Gastroesophageal sphincter (tissue), 4 donors: Measurements from ENCODE around the gene VPS4B. TPM values are rescaled to one million over a fixed set of nuclear protein-coding genes. Genes with fewer than 3 reads are reported as not detected.

ENCODE experiments used
- ATAC-seq: fragments of 150-250 bp; one replicate; pipeline ENCODE4 v1.9.1; 2016; ENCODE audit warnings: mild to moderate bottlenecking, moderate library complexity
- H3K27ac ChIP-seq, 4 donors: fragments of 200-600 bp; sonication (generic) in 3 of 4; 1 replicate in 3 of 4; 2 replicates in 1 of 4; pipeline ENCODE4 v1.5.1; 2016 to 2019
- H3K27me3 ChIP-seq: fragments of 200-600 bp; sonication (generic); one replicate; pipeline ENCODE4 v1.5.1; 2019
- H3K36me3 ChIP-seq, 2 donors: fragments of 200-600 bp; sonication (generic); one replicate each; pipeline ENCODE4 v1.5.1; 2019; ENCODE audit warnings: control low read depth in 1 of 2
- H3K4me1 ChIP-seq, 3 donors: fragments of 200-600 bp; sonication (generic); 1 replicate in 2 of 3; 2 replicates in 1 of 3; pipeline ENCODE4 v1.5.1; 2016 to 2019; ENCODE audit warnings: control low read depth in 2 of 3
- H3K4me3 ChIP-seq, 2 donors: fragments of 200-600 bp; sonication (generic); one replicate each; pipeline ENCODE4 v1.5.1; 2019; ENCODE audit warnings: mild to moderate bottlenecking in 1 of 2, moderate library complexity in 1 of 2
- H3K9me3 ChIP-seq, 3 donors: fragments of 200-600 bp; sonication (generic); one replicate each; pipeline ENCODE4 v1.5.1; 2017 to 2019; ENCODE audit warnings: control low read depth in 2 of 3
- EP300 ChIP-seq: sonication (generic); formaldehyde crosslinking; IDR thresholded peaks from one replicate; pipeline ENCODE4 v1.6.1; 2017; ENCODE audit warnings: antibody characterized with exemption, mild to moderate bottlenecking
- POLR2A ChIP-seq, 2 donors: fragments of 450-650 bp; IDR thresholded peaks; one replicate each; pipeline ENCODE4 v1.6.1; 2017; ENCODE audit warnings: antibody characterized with exemption in 2 of 2, mild to moderate bottlenecking in 2 of 2, moderate library complexity in 1 of 2
- POLR2AphosphoS5 ChIP-seq: sonication (generic); formaldehyde crosslinking; IDR thresholded peaks from one replicate; pipeline ENCODE4 v1.6.1; 2017; ENCODE audit warnings: antibody characterized with exemption
- WGBS, 2 donors: methylation state at CpG; one replicate each; pipeline ENCODE4 v1.1.5; 2018; ENCODE audit warnings: low coverage in 1 of 2; 5-methylcytosine and 5-hydroxymethylcytosine counted together
- total RNA-seq, 4 donors: library from RNA; depleted of rRNA; stranded (reverse); fragments of >200 nt; gene quantifications; one replicate each; pipeline ENCODE4 v1.1.0, GENCODE V29; 2016
- TF ChIP-seq, protein P1 (sequence below), 4 experiments: fragments of 200-600 bp in 2 of 4; fragments of 450-650 bp in 2 of 4; sonication (generic) in 1 of 4; IDR thresholded peaks; one replicate each; pipeline ENCODE4 v1.5.1; 2017 to 2019; ENCODE audit warnings: antibody characterized with exemption in 4 of 4, mild to moderate bottlenecking in 2 of 4, moderate library complexity in 2 of 4

Gene VPS4B
- total RNA-seq, 4 donors from 2014 or later, result 32.3 to 48.0 (median 33.0) TPM

DNA sequence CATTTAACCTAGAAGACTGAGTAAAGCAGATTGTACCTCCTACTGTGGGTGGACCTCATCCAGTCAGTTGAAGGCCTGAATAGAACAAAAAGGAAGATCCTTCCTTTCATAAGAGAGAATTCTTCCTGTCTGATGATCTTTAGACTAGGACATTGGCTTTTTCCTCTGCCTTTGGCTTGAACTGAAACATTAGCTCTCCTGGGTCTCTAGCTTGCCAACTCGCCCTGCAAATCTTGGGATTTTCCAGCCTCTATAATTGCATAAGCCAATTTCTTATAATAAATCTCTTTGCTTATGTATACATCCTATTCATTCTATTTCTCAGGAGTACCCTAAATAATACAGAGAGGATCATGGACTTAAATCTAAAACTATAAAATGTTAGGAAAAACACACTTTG, 49.1 kb downstream of the VPS4B start:
- peaks cover 0 to 6% (median 0%) of the 10 kb centered on the region in 3 donors for H3K4me1 ChIP-seq
- no peak for ATAC-seq
- no peak overlapping the region for H3K4me3 ChIP-seq
- H3K9me3 ChIP-seq, result peaks cover 0 to 12% (median 0%) of the 10 kb centered on the region in 3 donors
- TF ChIP-seq POLR2AphosphoS5 (no peak), POLR2A (IDR thresholded peaks at IDR 0.05) (no peak), EP300 (no peak)
- TF ChIP-seq, protein P1, sequence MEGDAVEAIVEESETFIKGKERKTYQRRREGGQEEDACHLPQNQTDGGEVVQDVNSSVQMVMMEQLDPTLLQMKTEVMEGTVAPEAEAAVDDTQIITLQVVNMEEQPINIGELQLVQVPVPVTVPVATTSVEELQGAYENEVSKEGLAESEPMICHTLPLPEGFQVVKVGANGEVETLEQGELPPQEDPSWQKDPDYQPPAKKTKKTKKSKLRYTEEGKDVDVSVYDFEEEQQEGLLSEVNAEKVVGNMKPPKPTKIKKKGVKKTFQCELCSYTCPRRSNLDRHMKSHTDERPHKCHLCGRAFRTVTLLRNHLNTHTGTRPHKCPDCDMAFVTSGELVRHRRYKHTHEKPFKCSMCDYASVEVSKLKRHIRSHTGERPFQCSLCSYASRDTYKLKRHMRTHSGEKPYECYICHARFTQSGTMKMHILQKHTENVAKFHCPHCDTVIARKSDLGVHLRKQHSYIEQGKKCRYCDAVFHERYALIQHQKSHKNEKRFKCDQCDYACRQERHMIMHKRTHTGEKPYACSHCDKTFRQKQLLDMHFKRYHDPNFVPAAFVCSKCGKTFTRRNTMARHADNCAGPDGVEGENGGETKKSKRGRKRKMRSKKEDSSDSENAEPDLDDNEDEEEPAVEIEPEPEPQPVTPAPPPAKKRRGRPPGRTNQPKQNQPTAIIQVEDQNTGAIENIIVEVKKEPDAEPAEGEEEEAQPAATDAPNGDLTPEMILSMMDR (IDR thresholded peaks at IDR 0.05), result no peak
- no peaks in the 10 kb centered on the region for H3K27me3 ChIP-seq
- no peaks in the 10 kb centered on the region for H3K36me3 ChIP-seq
- 88% methylated on average over 1 of the region's 1 CpG; no CpG with 5 or more reads in 1 of the 2 donors for WGBS, 2 donors
- no peak overlapping the region for H3K27ac ChIP-seq

DNA sequence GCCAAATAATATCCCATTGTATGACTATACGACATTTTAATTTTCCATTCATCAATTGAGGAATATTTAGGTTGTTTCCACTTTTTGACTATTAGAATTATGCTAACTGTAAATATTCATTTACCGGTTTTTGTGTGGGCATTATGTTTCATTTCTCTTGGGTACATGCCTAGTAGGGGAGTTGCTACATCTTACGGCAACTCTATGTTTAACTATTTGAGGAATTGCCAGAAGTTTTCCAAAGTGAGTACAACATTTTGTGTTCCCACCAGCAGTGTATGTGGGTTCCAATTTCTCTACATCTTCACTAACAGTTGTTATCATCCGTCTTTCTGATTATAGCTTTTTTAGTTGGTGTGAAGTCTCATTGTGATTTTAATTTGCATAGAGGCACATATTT, 53.7 kb downstream of the VPS4B start:
- no peak overlapping the region for H3K27ac ChIP-seq
- WGBS, 2 donors, result 62 to 74% methylated on average over 4 of the region's 4 CpGs
- H3K36me3 ChIP-seq, result no peaks in the 10 kb centered on the region
- no peaks in the 10 kb centered on the region for H3K27me3 ChIP-seq
- no peaks in the 10 kb centered on the region for H3K9me3 ChIP-seq
- peak overlapping the region in 1 of 2 donors; percentile 98 for H3K4me3 ChIP-seq
- no peak for ATAC-seq
- peaks cover 0 to 34% (median 9%) of the 10 kb centered on the region in 3 donors for H3K4me1 ChIP-seq
- TF ChIP-seq, protein P1 (IDR thresholded peaks at IDR 0.05), result no peak
- no peak for TF ChIP-seq EP300
- TF ChIP-seq POLR2AphosphoS5, result no peak
- no peak for TF ChIP-seq POLR2A (IDR thresholded peaks at IDR 0.05)

DNA sequence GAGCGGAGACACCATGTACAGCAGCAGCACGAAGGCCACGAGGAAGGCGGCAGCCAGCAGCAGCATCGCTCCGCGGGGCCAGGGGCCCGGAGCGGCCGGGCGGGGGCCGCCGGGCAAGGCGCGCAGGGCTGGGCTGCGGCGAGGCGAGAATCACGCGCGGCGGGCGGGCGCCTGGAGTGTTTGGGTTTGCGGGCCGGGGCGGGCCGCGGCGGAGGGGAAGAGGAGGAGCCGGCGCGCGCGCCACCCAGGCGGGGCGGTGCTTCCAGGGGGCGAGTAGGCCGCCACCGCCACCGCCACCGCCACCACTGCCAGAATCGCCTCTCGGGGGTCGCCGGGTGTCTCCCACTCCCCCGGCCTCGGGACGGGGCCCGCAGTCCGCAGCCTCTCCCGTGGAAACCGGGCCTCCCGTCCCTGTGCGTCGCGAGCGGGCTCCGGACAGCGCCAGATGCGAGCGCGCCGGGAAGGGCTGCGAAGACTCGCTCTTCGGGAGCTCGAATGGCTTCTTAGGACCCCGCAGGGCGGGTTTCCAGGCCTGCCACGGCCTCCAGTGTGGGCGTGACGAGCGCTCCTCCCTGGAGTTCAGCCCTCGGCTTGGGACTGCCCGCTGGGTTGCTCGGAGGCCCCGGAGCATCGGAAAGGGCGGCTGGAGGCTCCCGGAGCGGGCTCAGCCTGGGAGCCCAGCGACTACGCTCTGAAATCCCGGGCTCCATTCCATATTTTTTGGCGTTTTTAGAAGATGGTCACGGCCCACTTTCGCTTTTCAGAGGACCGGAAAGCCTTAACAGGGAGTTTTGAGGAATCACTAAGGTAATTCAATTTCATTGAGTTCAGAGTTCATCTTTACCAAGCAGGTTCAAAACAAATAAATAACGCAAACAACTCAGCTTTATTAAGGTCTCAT, 55.0 kb downstream of the VPS4B start, which contains the start of gene KDSR:
Gene KDSR, minus strand, starts transcription at position 154 of the 901 bp plus-strand sequence. Its CDS starts 88 bp downstream, at position 66.
- WGBS, 2 donors, result 0% methylated on average over 5 to 10 of the region's 90 CpGs
- TF ChIP-seq, protein P1 (IDR thresholded peaks at IDR 0.05), result peak in 1 of 4 experiments; percentile 17
- TF ChIP-seq EP300 (no peak), POLR2A (IDR thresholded peaks at IDR 0.05) (peak; percentile 73 to 89), POLR2AphosphoS5 (peak; percentile 59)
- peak within 1 kb of the TSS; percentile 92 to 100 (median 98) for H3K27ac ChIP-seq
- no peaks in the 10 kb centered on the region for H3K9me3 ChIP-seq
- H3K36me3 ChIP-seq, result peaks cover 0 to 6% of the 10 kb centered on the region in 2 donors
- H3K27me3 ChIP-seq, result no peaks in the 10 kb centered on the region
- H3K4me1 ChIP-seq, result peaks cover 0 to 34% (median 9%) of the 10 kb centered on the region in 3 donors
- peak within 1 kb of the TSS; percentile 76 to 98 for H3K4me3 ChIP-seq
- ATAC-seq, result peak; percentile 98

DNA sequence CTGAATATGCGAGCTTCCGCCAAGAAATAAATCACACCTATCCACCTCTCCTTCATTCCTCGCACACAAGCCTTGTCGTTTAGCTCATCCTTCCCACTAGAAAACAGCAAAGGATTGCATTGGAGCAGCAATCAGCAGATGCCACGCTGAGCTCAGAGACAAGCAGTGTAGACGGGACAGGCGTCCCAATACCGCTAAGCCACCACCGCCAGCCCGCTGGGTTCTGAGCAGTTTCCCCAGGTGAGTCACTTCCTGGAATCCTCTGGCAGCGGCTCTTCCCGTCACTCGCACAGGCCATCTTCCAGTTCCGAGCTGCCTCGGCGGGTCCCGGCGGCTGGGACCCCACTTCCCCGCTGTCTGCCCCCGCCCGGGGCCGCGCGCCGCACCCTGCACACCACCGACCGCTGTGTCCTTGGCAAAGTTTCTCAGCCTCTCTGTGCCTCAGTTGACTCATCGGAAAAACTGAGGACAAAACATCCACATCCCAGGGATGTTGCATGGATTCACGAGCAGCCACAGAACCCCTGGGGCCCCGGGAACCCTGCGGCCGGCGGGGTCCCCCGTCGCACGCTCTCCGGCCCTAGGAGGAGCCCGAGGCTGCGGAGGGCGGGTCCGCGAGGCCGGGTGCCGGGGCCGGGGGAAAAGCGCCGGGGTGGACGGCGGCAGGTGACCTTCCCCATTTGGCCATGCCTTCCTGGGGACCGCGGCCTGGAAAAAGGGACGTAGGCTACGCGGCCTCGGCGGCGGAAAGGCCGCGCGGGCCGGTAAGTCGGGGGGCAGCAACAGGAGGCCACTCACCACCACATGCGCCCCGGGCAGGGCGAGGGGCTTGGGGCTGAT, 55.8 kb downstream of the VPS4B start:
- WGBS, 2 donors, result 0 to 2% methylated on average over 6 to 11 of the region's 65 CpGs
- Histone ChIP-seq H3K27me3 (no peaks in the 10 kb centered on the region), H3K27ac (peak overlapping the region; percentile 92 to 100 (median 98)), H3K9me3 (no peaks in the 10 kb centered on the region), H3K4me1 (peaks cover 0 to 34% (median 9%) of the 10 kb centered on the region in 3 donors), H3K4me3 (peak overlapping the region; percentile 76 to 98), H3K36me3 (peaks cover 0 to 15% of the 10 kb centered on the region in 2 donors)
- TF ChIP-seq POLR2AphosphoS5, result peak; percentile 62
- TF ChIP-seq, protein P1 (IDR thresholded peaks at IDR 0.05), result no peak
- peak; percentile 24 for ATAC-seq
